WI38 (cell line): Measurements from ENCODE around the gene APOE.

ENCODE experiments used
- H3K4me3 ChIP-seq: 2 replicates; pipeline ENCODE4 v1.5.1; 2011; ENCODE audit warnings: low read depth, mild to moderate bottlenecking, control low read depth, low read length
- CTCF ChIP-seq: IDR thresholded peaks from 2 replicates; pipeline ENCODE4 v1.5.1; 2012; ENCODE audit warnings: low read depth, mild to moderate bottlenecking, control low read depth, low read length

The APOE gene

GRCh38 chr19:44951179-44952159 is 45.9 kb downstream of the APOE start:
- H3K4me3 ChIP-seq, result no peak overlapping the region
- TF ChIP-seq CTCF, result peak; percentile 78

- TF ChIP-seq CTCF, result no peak
Observed at GRCh38 chr19:44954278-44954648, 48.7 kb downstream of the APOE start.

GRCh38 chr19:44954649-44955504 is 49.3 kb downstream of the APOE start, which contains the start of gene CLPTM1:
Gene CLPTM1 (plus strand): TSS chr19:44955380. CDS start chr19:44955396, 16 bp downstream.
- TF ChIP-seq CTCF, result no peak
- H3K4me3 ChIP-seq, result peak within 1 kb of the TSS; percentile 92

More at GRCh38 chr19:44954278-44954648, 48.7 kb downstream of the APOE start:
- H3K4me3 ChIP-seq, result peak overlapping the region; percentile 92

- TF ChIP-seq CTCF, result no peak
Observed at GRCh38 chr19:44955505-44956439, 50.2 kb downstream of the APOE start.

GRCh38 chr19:44957526-44957925 is 51.9 kb downstream of the APOE start:
- no peak for TF ChIP-seq CTCF
- H3K4me3 ChIP-seq, result no peak overlapping the region

More at GRCh38 chr19:44955505-44956439, 50.2 kb downstream of the APOE start:
- peak overlapping the region; percentile 92 for H3K4me3 ChIP-seq

GRCh38 chr19:44958090-44958489 is 52.5 kb downstream of the APOE start:
- H3K4me3 ChIP-seq, result no peak overlapping the region
- no peak for TF ChIP-seq CTCF
